Lower lobe of right lung (tissue), 2 donors: ENCODE data around the gene FAN1. TPM values are rescaled to one million over a fixed set of nuclear protein-coding genes. Genes with fewer than 3 reads are reported as not detected.
"Not testable (repeated sequence)": the region's sequence is repeated elsewhere in the genome, so short reads cannot be mapped to it uniquely, and the experiment has no call there.

ENCODE experiments used
- ATAC-seq, 2 donors: fragments of 200-7000 bp; cut with Tn5 transposase; one replicate each; pipeline ENCODE4 v1.9.1; 2020 to 2022; ENCODE audit warnings: mild to moderate bottlenecking in 2 of 2, moderate library complexity in 2 of 2
- DNase-seq: peaks from one replicate; pipeline ENCODE4 v3.0.0-alpha.2; 2020
- H3K27ac ChIP-seq: fragments of 200-600 bp; one replicate; pipeline ENCODE4 v1.8.0; 2022
- H3K27me3 ChIP-seq: fragments of 200-600 bp; one replicate; pipeline ENCODE4 v1.8.0; 2022; ENCODE audit warnings: low read depth
- H3K36me3 ChIP-seq: fragments of 200-600 bp; one replicate; pipeline ENCODE4 v1.8.0; 2022; ENCODE audit warnings: mild to moderate bottlenecking
- H3K4me1 ChIP-seq: fragments of 200-600 bp; one replicate; pipeline ENCODE4 v1.8.0; 2022
- H3K4me3 ChIP-seq: fragments of 200-600 bp; one replicate; pipeline ENCODE4 v1.8.0; 2022; ENCODE audit warnings: mild to moderate bottlenecking
- H3K9me3 ChIP-seq: fragments of 200-600 bp; one replicate; pipeline ENCODE4 v1.8.0; 2022
- intact Hi-C: fragments of 100-400 bp; cut with DNase I; formaldehyde crosslinking; loops from one replicate; pipeline ENCODE4 v1.11.0; 2022
- total RNA-seq: library from RNA; stranded (reverse); fragmentation: NEBNext Ultra II Directional; extraction: Animal tissue kit (Norgen Biotek cat#: 25700); gene quantifications from one replicate; pipeline ENCODE4 v1.2.1, GENCODE V29; 2021
- TF ChIP-seq, protein P1 (sequence below): fragments of 200-600 bp; IDR thresholded peaks from one replicate; pipeline ENCODE4 v1.8.0; 2022; ENCODE audit warnings: antibody characterized with exemption, mild to moderate bottlenecking
- donor health status: DM: no; HTN: yes; CAD: no; lungs with severe emphysema.

The FAN1 gene
- total RNA-seq, 1 donor from 2014 or later: 20.9 TPM

GRCh38 chr15:30877070-30877469, 26.6 kb upstream of the FAN1 start:
- H3K4me1 ChIP-seq: no peaks in the 10 kb centered on the region
- no peaks in the 10 kb centered on the region for H3K27me3 ChIP-seq
- no peaks in the 10 kb centered on the region for H3K9me3 ChIP-seq
- no peak for ATAC-seq
- TF ChIP-seq, protein P1, sequence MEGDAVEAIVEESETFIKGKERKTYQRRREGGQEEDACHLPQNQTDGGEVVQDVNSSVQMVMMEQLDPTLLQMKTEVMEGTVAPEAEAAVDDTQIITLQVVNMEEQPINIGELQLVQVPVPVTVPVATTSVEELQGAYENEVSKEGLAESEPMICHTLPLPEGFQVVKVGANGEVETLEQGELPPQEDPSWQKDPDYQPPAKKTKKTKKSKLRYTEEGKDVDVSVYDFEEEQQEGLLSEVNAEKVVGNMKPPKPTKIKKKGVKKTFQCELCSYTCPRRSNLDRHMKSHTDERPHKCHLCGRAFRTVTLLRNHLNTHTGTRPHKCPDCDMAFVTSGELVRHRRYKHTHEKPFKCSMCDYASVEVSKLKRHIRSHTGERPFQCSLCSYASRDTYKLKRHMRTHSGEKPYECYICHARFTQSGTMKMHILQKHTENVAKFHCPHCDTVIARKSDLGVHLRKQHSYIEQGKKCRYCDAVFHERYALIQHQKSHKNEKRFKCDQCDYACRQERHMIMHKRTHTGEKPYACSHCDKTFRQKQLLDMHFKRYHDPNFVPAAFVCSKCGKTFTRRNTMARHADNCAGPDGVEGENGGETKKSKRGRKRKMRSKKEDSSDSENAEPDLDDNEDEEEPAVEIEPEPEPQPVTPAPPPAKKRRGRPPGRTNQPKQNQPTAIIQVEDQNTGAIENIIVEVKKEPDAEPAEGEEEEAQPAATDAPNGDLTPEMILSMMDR: no peak
- no peak for DNase-seq
- intact Hi-C loops: no loop called here
- no peaks in the 10 kb centered on the region for H3K36me3 ChIP-seq
- no peak overlapping the region for H3K4me3 ChIP-seq
- no peak overlapping the region for H3K27ac ChIP-seq

DNA sequence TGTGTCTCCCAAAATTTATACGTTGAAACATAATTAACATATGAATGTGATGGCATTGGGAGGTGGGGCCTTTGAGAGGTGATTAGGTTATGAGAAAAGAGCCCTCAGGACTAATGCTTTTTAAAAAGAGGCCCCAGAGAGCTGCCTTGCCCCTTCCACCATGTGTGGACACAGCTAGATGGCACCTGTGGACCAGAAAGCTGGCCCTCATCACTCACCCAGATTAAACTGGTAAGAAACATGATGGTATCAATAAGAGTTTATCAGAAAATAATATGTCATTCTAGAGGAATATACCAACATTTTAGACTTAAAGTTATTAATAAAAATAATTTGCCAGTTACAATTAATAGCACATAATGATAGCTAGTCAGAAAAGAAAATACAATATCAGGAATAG, 25.2 kb upstream of the FAN1 start:
- TF ChIP-seq, protein P1: no peak
- Histone ChIP-seq H3K4me1 (no peaks in the 10 kb centered on the region), H3K27me3 (no peaks in the 10 kb centered on the region), H3K9me3 (no peaks in the 10 kb centered on the region), H3K27ac (no peak overlapping the region), H3K4me3 (no peak overlapping the region), H3K36me3 (no peaks in the 10 kb centered on the region)
- ATAC-seq: no peak
- no peak for DNase-seq
- intact Hi-C loops: no loop called here

GRCh38 chr15:30882849-30883433, 20.8 kb upstream of the FAN1 start:
- Histone ChIP-seq H3K36me3 (no peaks in the 10 kb centered on the region), H3K27ac (no peak overlapping the region), H3K4me1 (no peaks in the 10 kb centered on the region), H3K27me3 (no peaks in the 10 kb centered on the region), H3K9me3 (no peaks in the 10 kb centered on the region), H3K4me3 (no peak overlapping the region)
- TF ChIP-seq, protein P1: no peak
- DNase-seq: no peak
- intact Hi-C loops: no loop called here
- ATAC-seq: no peak

DNA sequence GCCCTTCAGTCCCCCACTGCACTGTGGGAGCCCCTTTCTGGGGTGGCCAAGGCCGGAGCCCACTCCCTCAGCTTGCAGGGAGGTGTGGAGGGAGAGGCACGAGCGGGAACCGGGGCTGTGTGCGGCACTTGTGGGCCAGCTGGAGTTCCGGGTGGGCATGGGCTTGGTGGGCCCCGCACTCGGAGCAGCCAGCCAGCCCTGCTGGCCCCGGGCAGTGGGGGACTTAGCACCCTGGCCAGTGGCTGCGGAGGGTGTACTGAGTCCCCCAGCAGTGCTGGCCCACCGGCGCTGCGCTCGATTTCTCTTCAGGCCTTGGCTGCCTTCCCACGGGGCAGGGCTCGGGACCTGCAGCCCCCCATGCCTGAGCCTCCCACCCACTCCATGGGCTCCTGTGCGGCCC, 20.0 kb upstream of the FAN1 start:
- H3K4me1 ChIP-seq, H3K27me3 ChIP-seq, ATAC-seq, intact Hi-C loops, H3K27ac ChIP-seq, H3K4me3 ChIP-seq, H3K9me3 ChIP-seq, H3K36me3 ChIP-seq, DNase-seq: not testable (repeated sequence)

DNA sequence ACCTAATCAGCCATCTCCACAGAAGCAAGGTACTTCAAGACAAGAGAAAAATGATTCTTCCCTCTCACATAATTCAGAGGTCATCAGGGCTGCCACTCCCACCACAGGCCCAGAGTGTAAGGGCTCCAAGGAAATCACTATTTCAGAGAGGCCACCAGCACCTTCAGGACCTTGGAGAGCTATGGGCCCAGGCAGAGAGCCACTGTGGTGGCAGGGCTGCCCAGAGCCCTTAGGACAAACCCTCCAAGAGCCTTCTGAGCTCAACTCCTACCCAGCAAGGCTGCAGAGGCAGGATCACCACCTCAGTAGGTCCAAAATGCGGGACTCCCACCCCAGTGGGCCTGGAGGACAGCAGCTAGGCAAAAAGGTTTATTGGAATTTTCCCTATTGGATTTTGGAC, 17.9 kb upstream of the FAN1 start:
- H3K36me3 ChIP-seq: no peaks in the 10 kb centered on the region
- no peaks in the 10 kb centered on the region for H3K4me1 ChIP-seq
- ATAC-seq (no peak), DNase-seq (no peak)
- no peaks in the 10 kb centered on the region for H3K9me3 ChIP-seq
- intact Hi-C loops: no loop called here
- TF ChIP-seq, protein P1: no peak
- no peak overlapping the region for H3K27ac ChIP-seq
- no peak overlapping the region for H3K4me3 ChIP-seq
- H3K27me3 ChIP-seq: no peaks in the 10 kb centered on the region

GRCh38 chr15:30889196-30889595, 14.5 kb upstream of the FAN1 start:
- Histone ChIP-seq H3K36me3 (no peaks in the 10 kb centered on the region), H3K27me3 (no peaks in the 10 kb centered on the region), H3K9me3 (no peaks in the 10 kb centered on the region), H3K4me1 (no peaks in the 10 kb centered on the region), H3K27ac (no peak overlapping the region), H3K4me3 (no peak overlapping the region)
- TF ChIP-seq, protein P1: no peak
- ATAC-seq: no peak
- no peak for DNase-seq
- intact Hi-C loops: no loop called here
